Breast epithelium (tissue), 4 donors: ENCODE measurements around the gene SIX3. TPM values are rescaled to one million over a fixed set of nuclear protein-coding genes. Genes with fewer than 3 reads are reported as not detected.
A peak's percentile ranks its signal among the peaks of the same experiment; 100 is the strongest.

Experiments used
- DNase-seq, 2 donors: peaks; one replicate each; pipeline ENCODE4 v3.0.0-alpha.2; 2019; ENCODE audit warnings: low spot score in 2 of 2
- H3K27ac ChIP-seq, 2 donors: fragments of 200-600 bp; sonication (generic) in 1 of 2; one replicate each; pipeline ENCODE4 v1.5.1; 2016 to 2019; ENCODE audit warnings: mild to moderate bottlenecking in 1 of 2
- H3K27me3 ChIP-seq, 2 donors: fragments of 200-600 bp; sonication (generic) in 1 of 2; one replicate each; pipeline versions ENCODE4 v1.5.1 to v1.6.0; 2017 to 2019; ENCODE audit warnings: control low read depth in 1 of 2, mild to moderate bottlenecking in 1 of 2
- H3K36me3 ChIP-seq: fragments of 200-600 bp; one replicate; pipeline ENCODE4 v1.5.1; 2019
- H3K4me1 ChIP-seq, 2 donors: fragments of 200-600 bp; sonication (generic); one replicate each; pipeline ENCODE4 v1.5.1; 2016 to 2019; ENCODE audit warnings: control low read depth in 1 of 2
- H3K4me3 ChIP-seq, 3 donors: fragments of 200-600 bp; sonication (generic); 1 replicate in 2 of 3; 2 replicates in 1 of 3; pipeline ENCODE4 v1.5.1; 2016 to 2019; ENCODE audit warnings: mild to moderate bottlenecking in 3 of 3, moderate library complexity in 2 of 3
- H3K9me3 ChIP-seq, 2 donors: fragments of 200-600 bp; sonication (generic) in 1 of 2; one replicate each; pipeline ENCODE4 v1.5.1; 2016 to 2019; ENCODE audit warnings: control low read depth in 1 of 2
- CTCF ChIP-seq, 3 donors: fragments of 450-650 bp; IDR thresholded peaks; one replicate each; pipeline ENCODE4 v1.5.1; 2016 to 2017; ENCODE audit warnings: antibody characterized with exemption in 3 of 3, mild to moderate bottlenecking in 3 of 3, moderate library complexity in 3 of 3
- POLR2A ChIP-seq: fragments of 450-650 bp; IDR thresholded peaks from one replicate; pipeline ENCODE4 v1.6.1; 2016; ENCODE audit warnings: antibody characterized with exemption, mild to moderate bottlenecking, moderate library complexity
- POLR2AphosphoS5 ChIP-seq, 3 donors: sonication (generic); formaldehyde crosslinking; IDR thresholded peaks; one replicate each; pipeline ENCODE4 v1.6.1; 2017; ENCODE audit warnings: antibody characterized with exemption in 3 of 3
- intact Hi-C: fragments of 100-400 bp; cut with DNase I; formaldehyde crosslinking; loops from one replicate; pipeline ENCODE4 v1.15.1; 2023; ENCODE audit warnings: low total_unique reads
- total RNA-seq, 3 donors: library from RNA; depleted of rRNA; stranded (reverse); fragments of >200 nt; gene quantifications; one replicate each; pipeline ENCODE4 v1.1.0, GENCODE V29; 2016

The SIX3 gene
- total RNA-seq, 3 donors from 2014 or later = not detected

GRCh38 chr2:44952806-44953498, 11.4 kb downstream of the SIX3 start:
- intact Hi-C loops = no loop called here
- H3K4me3 ChIP-seq = peak overlapping the region; percentile 34 to 64 (median 39)
- no peak overlapping the region for H3K27ac ChIP-seq

GRCh38 chr2:44953499-44953883, 12.0 kb downstream of the SIX3 start:
- DNase-seq = no peak
- H3K9me3 ChIP-seq = no peaks in the 10 kb centered on the region
- no peak overlapping the region for H3K4me3 ChIP-seq
- TF ChIP-seq POLR2A (no peak), POLR2AphosphoS5 (IDR thresholded peaks at IDR 0.05) (no peak), CTCF (IDR thresholded peaks at IDR 0.05) (no peak)
- no peaks in the 10 kb centered on the region for H3K36me3 ChIP-seq
- intact Hi-C loops = no loop called here
- no peak overlapping the region for H3K27ac ChIP-seq
- peaks cover 2 to 66% of the 10 kb centered on the region in 2 donors for H3K27me3 ChIP-seq
- peaks cover 3 to 7% of the 10 kb centered on the region in 2 donors for H3K4me1 ChIP-seq

More at GRCh38 chr2:44952806-44953498, 11.4 kb downstream of the SIX3 start:
- Histone ChIP-seq H3K36me3 (no peaks in the 10 kb centered on the region), H3K9me3 (no peaks in the 10 kb centered on the region), H3K4me1 (peaks cover 3 to 7% of the 10 kb centered on the region in 2 donors), H3K27me3 (peaks cover 2 to 70% of the 10 kb centered on the region in 2 donors)
- TF ChIP-seq POLR2A (no peak), CTCF (IDR thresholded peaks at IDR 0.05) (no peak), POLR2AphosphoS5 (IDR thresholded peaks at IDR 0.05) (no peak)
- no peak for DNase-seq

- TF ChIP-seq CTCF (IDR thresholded peaks at IDR 0.05) (no peak), POLR2A (no peak), POLR2AphosphoS5 (IDR thresholded peaks at IDR 0.05) (no peak)
- H3K9me3 ChIP-seq = no peaks in the 10 kb centered on the region
- peak overlapping the region in 1 of 3 donors; percentile 59 for H3K4me3 ChIP-seq
- peaks cover 3 to 7% of the 10 kb centered on the region in 2 donors for H3K4me1 ChIP-seq
- DNase-seq = no peak
- H3K27me3 ChIP-seq = peaks cover 2 to 57% of the 10 kb centered on the region in 2 donors
- H3K27ac ChIP-seq = no peak overlapping the region
- H3K36me3 ChIP-seq = no peaks in the 10 kb centered on the region
- intact Hi-C loops = no loop called here
Observed at GRCh38 chr2:44954447-44954888, 13.0 kb downstream of the SIX3 start.

- intact Hi-C loops = no loop called here
- TF ChIP-seq POLR2A = no peak
- no peak for TF ChIP-seq CTCF (IDR thresholded peaks at IDR 0.05)
- TF ChIP-seq POLR2AphosphoS5 (IDR thresholded peaks at IDR 0.05) = no peak
- Histone ChIP-seq H3K9me3 (no peaks in the 10 kb centered on the region), H3K4me3 (peak overlapping the region in 2 of 3 donors; percentile 37 to 59), H3K36me3 (no peaks in the 10 kb centered on the region), H3K27me3 (peaks cover 2 to 57% of the 10 kb centered on the region in 2 donors), H3K27ac (no peak overlapping the region), H3K4me1 (peaks cover 3 to 7% of the 10 kb centered on the region in 2 donors)
- no peak for DNase-seq
Observed at GRCh38 chr2:44954889-44955592, 13.5 kb downstream of the SIX3 start.
